K562 (cell line): ENCODE data around the gene CEACAM8. TPM values are rescaled to one million over a fixed set of nuclear protein-coding genes. Genes with fewer than 3 reads are reported as not detected.

Experiments used
- ATAC-seq: fragments of 200-7000 bp; cut with Tn5 transposase; 3 replicates; pipeline ENCODE4 v1.9.1; 2020; ENCODE audit warnings: moderate library complexity
- BruUV-seq: library from RNA; stranded (reverse); fragments of 400-500 nt; replicated peaks from 2 replicates; lab custom pipeline; 2021; lab: Mats Ljungman, UMichigan
- CTCF ChIA-PET: fragments of 300-600 bp; formaldehyde crosslinking; extraction: SDS; loops from one replicate; lab custom pipeline; 2021; ENCODE audit warnings: low intra/inter-chr PET ratio; lab: Yijun Ruan, JAX
- POLR2A ChIA-PET: fragments of 300-600, 350-650 bp; sonication (Branson Sonifier 250); formaldehyde crosslinking; extraction: SDS; loops from one replicate; lab custom pipeline; 2021; ENCODE audit warnings: antibody characterized with exemption, inconsistent platforms; lab: Yijun Ruan, JAX
- DNase-seq, 4 experiments: peaks; one replicate each; pipeline versions ENCODE4 v3.0.0 to v3.0.0-alpha.2; 2011 to 2018; ENCODE audit warnings: low spot score in 3 of 4, mixed read lengths in 3 of 4; ENCODE audit errors: extremely low read depth in 1 of 4
- FAIRE-seq: peaks from 2 replicates; lab custom pipeline; 2011; peaks lifted over from hg19 to GRCh38; lab: Jason Lieb, UNC
- H2AFZ ChIP-seq: 2 replicates; pipeline ENCODE4 v1.6.0; 2011; ENCODE audit warnings: low read depth, low read length, control low read depth, inconsistent platforms
- H3K27ac ChIP-seq: fragments of 200-600 bp; 3 replicates; pipeline ENCODE4 v1.8.0; 2011; ENCODE audit warnings: low read depth, mild to moderate bottlenecking, control low read depth, inconsistent platforms, low read length, moderate library complexity, mixed read lengths; ENCODE audit errors: extremely low read depth
- H3K27me3 ChIP-seq, 2 experiments: fragments of 300-600 bp in 1 of 2; 2 replicates in 1 of 2; 3 replicates in 1 of 2; pipeline versions ENCODE4 v1.6.0 to v1.8.0; 2011; ENCODE audit warnings: inconsistent platforms in 2 of 2, low read length in 2 of 2, mild to moderate bottlenecking in 1 of 2, mixed read lengths in 1 of 2, moderate library complexity in 1 of 2; ENCODE audit not compliant: control insufficient read depth in 2 of 2, insufficient read depth in 2 of 2
- H3K36me3 ChIP-seq: fragments of 300-600 bp; 3 replicates; pipeline ENCODE4 v1.8.0; 2011; ENCODE audit warnings: mild to moderate bottlenecking, low read length, inconsistent platforms; ENCODE audit not compliant: control insufficient read depth, insufficient read depth
- H3K4me1 ChIP-seq, 2 experiments: fragments of 200-600 bp in 1 of 2; replicated peaks in 1 of 2; 2 replicates in 1 of 2; 3 replicates in 1 of 2; pipeline versions ENCODE4 v1.5.1 to v1.8.0; 2011; ENCODE audit warnings: inconsistent platforms in 2 of 2, low read length in 2 of 2, mild to moderate bottlenecking in 1 of 2, mixed read lengths in 1 of 2, moderate library complexity in 1 of 2; ENCODE audit not compliant: control insufficient read depth in 2 of 2, insufficient read depth in 2 of 2
- H3K4me2 ChIP-seq: 2 replicates; pipeline ENCODE4 v1.6.1; 2011; ENCODE audit warnings: low read length, control low read depth, inconsistent platforms, mixed read lengths; ENCODE audit not compliant: insufficient read depth
- H3K4me3 ChIP-seq: fragments of 200-600 bp; sonication (generic), shearing (Covaris generic); 2 replicates; pipeline ENCODE4 v1.5.1; 2016; ENCODE audit warnings: control low read depth, inconsistent platforms
- H3K79me2 ChIP-seq: fragments of 200-600 bp; 3 replicates; pipeline ENCODE4 v1.8.0; 2011; ENCODE audit warnings: low read length, inconsistent platforms; ENCODE audit not compliant: control insufficient read depth, insufficient read depth
- H3K9ac ChIP-seq, 2 experiments: 2 replicates each; pipeline versions ENCODE4 v1.6.0 to v1.6.1; 2011; ENCODE audit warnings: low read depth in 2 of 2, low read length in 2 of 2, control low read depth in 1 of 2, inconsistent platforms in 1 of 2, mild to moderate bottlenecking in 1 of 2, mixed read lengths in 1 of 2; ENCODE audit not compliant: insufficient read depth in 1 of 2
- H3K9me1 ChIP-seq: one replicate; pipeline ENCODE4 v1.6.0; 2011; ENCODE audit warnings: inconsistent platforms, mild to moderate bottlenecking, low read length, moderate library complexity; ENCODE audit not compliant: control insufficient read depth, insufficient read depth
- H3K9me3 ChIP-seq: replicated peaks from 2 replicates; pipeline ENCODE4 v1.5.1; 2011; ENCODE audit warnings: low read depth, low read length, inconsistent platforms; ENCODE audit not compliant: control insufficient read depth, insufficient read depth
- H4K20me1 ChIP-seq: replicated peaks from 2 replicates; pipeline ENCODE4 v1.6.1; 2011; ENCODE audit warnings: low read length, inconsistent platforms, mixed read lengths; ENCODE audit not compliant: control insufficient read depth, insufficient read depth
- ATF1 ChIP-seq, 2 experiments: fragments of 450-650 bp in 1 of 2; IDR thresholded peaks; 2 replicates each; pipeline ENCODE4 v1.6.1; 2016; ENCODE audit warnings: missing compliant biosample characterization in 1 of 2, missing genetic modification characterization in 1 of 2
- CREM ChIP-seq: IDR thresholded peaks from 2 replicates; pipeline ENCODE4 v1.6.1; 2014; ENCODE audit warnings: antibody characterized with exemption, low read depth
- POLR2A ChIP-seq: fragments of 450-650 bp; conservative IDR thresholded peaks from 2 replicates; pipeline ENCODE4 v1.6.1; 2016
- PRMT5 ChIP-seq: sonication (generic); formaldehyde crosslinking; IDR thresholded peaks from 2 replicates; pipeline ENCODE4 v1.5.0; 2020; ENCODE audit warnings: missing genetic modification reagents
- SRF ChIP-seq, 2 experiments: fragments of 250-450, 450-650 bp in 1 of 2; sonication (Bioruptor Pico) in 1 of 2; sonication (generic) in 1 of 2; formaldehyde crosslinking; IDR thresholded peaks; 2 replicates each; pipeline versions ENCODE4 v1.5.0 to v1.5.1; 2020 to 2022; ENCODE audit warnings: mild to moderate bottlenecking in 1 of 2, missing genetic modification reagents in 1 of 2
- ZC3H11A ChIP-seq: IDR thresholded peaks from 2 replicates; pipeline ENCODE4 v1.6.1; 2012; ENCODE audit warnings: low read depth, low read length, improper control_type of control experiment
- ZNF583 ChIP-seq: fragments of 250-450 bp; sonication (Bioruptor Pico); IDR thresholded peaks from 2 replicates; pipeline ENCODE4 v1.4.0; 2020
- WGBS: fragments of 100-300 bp; shearing (Covaris generic); methylation state at CpG from one replicate; pipeline ENCODE4 v1.1.6; 2016; ENCODE audit warnings: low coverage, mixed read lengths; ENCODE audit not compliant: insufficient coverage; ENCODE audit errors: missing lambda C conversion rate; 5-methylcytosine and 5-hydroxymethylcytosine counted together
- in situ Hi-C: fragments of 300-500 bp; cut with MboI; formaldehyde crosslinking; loops from 4 replicates; pipeline ENCODE4 v1.15.0; 2018; ENCODE audit warnings: inconsistent platforms, mixed read lengths
- intact Hi-C: fragments of 100-400 bp; cut with micrococcal nuclease; formaldehyde crosslinking; loops from 2 replicates; pipeline ENCODE4 v1.14.2; 2022
- polyA plus RNA-seq, 8 experiments: library from polyadenylated mRNA; depleted of rRNA in 4 of 8; stranded (reverse) in 5 of 8; unstranded in 3 of 8; fragments of >200 nt; fragmentation: Nextera tagmentation in 2 of 8; fragmentation: Illumina TruSeq in 1 of 8; extraction: Ambion mirVana in 2 of 8; extraction: Trizol in 1 of 8; gene quantifications; 2 replicates each; pipeline versions ENCODE4 v1.2.1 to v1.2.3, GENCODE V29; 2011 to 2014; ENCODE audit warnings: inconsistent platforms in 1 of 8, missing spikeins in 1 of 8
- total RNA-seq, 7 experiments: library from RNA; depleted of rRNA in 6 of 7; stranded (reverse); fragments of >200 nt in 6 of 7; fragmentation: Illumina TruSeq in 2 of 7; extraction: Trizol in 2 of 7; gene quantifications; 2 replicates each; pipeline versions ENCODE4 v1.2.1 to v1.2.3, GENCODE V29; 2011 to 2021; ENCODE audit warnings: low replicate concordance in 1 of 7
- TF ChIP-seq, protein P1 (sequence below): fragments of 250-450 bp; sonication (Bioruptor Pico); IDR thresholded peaks from 2 replicates; pipeline ENCODE4 v1.9.0; 2021; ENCODE audit warnings: mild to moderate bottlenecking
- TF ChIP-seq, protein P2 (sequence below): fragments of 250-450 bp; sonication (Bioruptor Pico); IDR thresholded peaks from 2 replicates; pipeline ENCODE4 v1.4.0; 2020; ENCODE audit warnings: borderline replicate concordance
- TF ChIP-seq, protein P3 (sequence below): fragments of 450-650 bp; IDR thresholded peaks from 2 replicates; pipeline ENCODE4 v1.6.1; 2016; ENCODE audit warnings: antibody characterized with exemption
- TF ChIP-seq, protein P4 (sequence below), 2 experiments: fragments of 450-650 bp in 1 of 2; sonication (generic) in 1 of 2; formaldehyde crosslinking in 1 of 2; IDR thresholded peaks in 1 of 2; conservative IDR thresholded peaks in 1 of 2; 2 replicates each; pipeline versions ENCODE4 v1.6.1 to v1.8.1; 2016 to 2023; ENCODE audit warnings: mild to moderate bottlenecking in 2 of 2, moderate library complexity in 2 of 2, inconsistent platforms in 1 of 2, missing genetic modification reagents in 1 of 2
- TF ChIP-seq, protein P5 (sequence below): fragments of 250-450 bp; sonication (Bioruptor Pico); IDR thresholded peaks from 2 replicates; pipeline ENCODE4 v1.5.0; 2021
- TF ChIP-seq, protein P6 (sequence below), 3 experiments: fragments of 200-800 bp in 1 of 3; sonication (Bioruptor generic) in 1 of 3; sonication (generic) in 1 of 3; formaldehyde crosslinking in 1 of 3; IDR thresholded peaks; 2 replicates each; pipeline versions ENCODE4 v1.6.1 to v1.8.0; 2016 to 2022; ENCODE audit warnings: mild to moderate bottlenecking in 2 of 3, missing compliant biosample characterization in 2 of 3, missing genetic modification characterization in 2 of 3, missing genetic modification reagents in 1 of 3
- TF ChIP-seq, protein P7 (sequence below): sonication (generic); formaldehyde crosslinking; IDR thresholded peaks from 2 replicates; pipeline ENCODE4 v1.8.0; 2022; ENCODE audit warnings: mild to moderate bottlenecking, low read depth, missing genetic modification reagents

Gene CEACAM8
- total and polyA plus RNA-seq, 9 of the 15 experiments (the other 6 are each of a cell fraction or from before 2014, with no cell fraction given), result not detected

DNA sequence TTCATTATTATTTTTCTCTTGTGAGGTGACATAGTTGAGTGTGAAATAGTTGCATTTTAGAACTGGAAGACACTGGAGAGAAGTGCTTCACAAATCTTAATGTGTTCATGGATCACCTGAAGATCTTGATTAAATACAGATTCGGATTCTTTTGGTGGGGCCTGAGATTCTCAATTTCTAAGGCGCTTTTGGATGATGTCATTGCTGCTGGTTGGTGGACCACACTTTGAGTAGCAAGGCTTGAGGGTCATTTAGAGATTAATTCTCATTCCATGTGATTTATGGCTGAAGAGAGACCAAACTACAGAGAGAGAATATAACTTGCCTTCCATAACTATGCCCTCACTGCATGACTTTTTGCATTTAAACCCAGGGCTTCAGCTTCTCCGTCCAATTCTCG is 27.2 kb downstream of the CEACAM8 start:
- Histone ChIP-seq H3K4me3 (no peak overlapping the region), H3K9me3 (no peaks in the 10 kb centered on the region), H3K27me3 (no peaks in the 10 kb centered on the region), H3K9me1 (no peaks in the 10 kb centered on the region), H3K36me3 (no peaks in the 10 kb centered on the region), H3K4me2 (no peak overlapping the region; the same call in 1 of the 2 replicates), H3K79me2 (no peaks in the 10 kb centered on the region), H3K27ac (no peak overlapping the region), H3K9ac (no peak overlapping the region), H4K20me1 (no peaks in the 10 kb centered on the region; the same call in 1 of the 2 replicates), H3K4me1 (no peaks in the 10 kb centered on the region), H2AFZ (peak overlapping the region; percentile 38; the same call in 1 of the 2 replicates)
- ATAC-seq (no peak), FAIRE-seq (no peak), DNase-seq (no peak)
- ChIA-PET POLR2A (interaction anchor here (0.7 kb wide), 1 partner anchor 10 kb away, joined by 5 read pairs; no protein-coding TSS in a partner anchor), CTCF (no interaction called here)
- in situ Hi-C loops, result no loop called here
- intact Hi-C loops, result no loop called here
- 5% methylated on average over 4 of the region's 4 CpGs for WGBS
- no TSS peak for BruUV-seq
- TF ChIP-seq, protein P1, sequence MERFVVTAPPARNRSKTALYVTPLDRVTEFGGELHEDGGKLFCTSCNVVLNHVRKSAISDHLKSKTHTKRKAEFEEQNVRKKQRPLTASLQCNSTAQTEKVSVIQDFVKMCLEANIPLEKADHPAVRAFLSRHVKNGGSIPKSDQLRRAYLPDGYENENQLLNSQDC, result no peak
- TF ChIP-seq PRMT5 (CRISPR knock-in tag) (no peak), ATF1 (CRISPR knock-in tag; IDR thresholded peaks at IDR 0.05) (no peak), ATF1 (tag; IDR thresholded peaks at IDR 0.05) (peak; percentile 30; the same call in 1 of the 2 replicates), CREM (peak; percentile 54; the same call in 1 of the 2 replicates), ZNF583 (CRISPR knock-in tag) (no peak), POLR2A (no peak), SRF (CRISPR knock-in tag; IDR thresholded peaks at IDR 0.05) (no peak), ZC3H11A (no peak)
- TF ChIP-seq, protein P2, sequence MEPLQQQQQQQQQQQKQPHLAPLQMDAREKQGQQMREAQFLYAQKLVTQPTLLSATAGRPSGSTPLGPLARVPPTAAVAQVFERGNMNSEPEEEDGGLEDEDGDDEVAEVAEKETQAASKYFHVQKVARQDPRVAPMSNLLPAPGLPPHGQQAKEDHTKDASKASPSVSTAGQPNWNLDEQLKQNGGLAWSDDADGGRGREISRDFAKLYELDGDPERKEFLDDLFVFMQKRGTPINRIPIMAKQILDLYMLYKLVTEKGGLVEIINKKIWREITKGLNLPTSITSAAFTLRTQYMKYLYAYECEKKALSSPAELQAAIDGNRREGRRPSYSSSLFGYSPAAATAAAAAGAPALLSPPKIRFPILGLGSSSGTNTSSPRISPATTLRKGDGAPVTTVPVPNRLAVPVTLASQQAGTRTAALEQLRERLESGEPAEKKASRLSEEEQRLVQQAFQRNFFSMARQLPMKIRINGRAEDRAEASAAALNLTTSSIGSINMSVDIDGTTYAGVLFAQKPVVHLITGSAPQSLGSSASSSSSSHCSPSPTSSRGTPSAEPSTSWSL (CRISPR knock-in tag), result no peak
- TF ChIP-seq, protein P3, sequence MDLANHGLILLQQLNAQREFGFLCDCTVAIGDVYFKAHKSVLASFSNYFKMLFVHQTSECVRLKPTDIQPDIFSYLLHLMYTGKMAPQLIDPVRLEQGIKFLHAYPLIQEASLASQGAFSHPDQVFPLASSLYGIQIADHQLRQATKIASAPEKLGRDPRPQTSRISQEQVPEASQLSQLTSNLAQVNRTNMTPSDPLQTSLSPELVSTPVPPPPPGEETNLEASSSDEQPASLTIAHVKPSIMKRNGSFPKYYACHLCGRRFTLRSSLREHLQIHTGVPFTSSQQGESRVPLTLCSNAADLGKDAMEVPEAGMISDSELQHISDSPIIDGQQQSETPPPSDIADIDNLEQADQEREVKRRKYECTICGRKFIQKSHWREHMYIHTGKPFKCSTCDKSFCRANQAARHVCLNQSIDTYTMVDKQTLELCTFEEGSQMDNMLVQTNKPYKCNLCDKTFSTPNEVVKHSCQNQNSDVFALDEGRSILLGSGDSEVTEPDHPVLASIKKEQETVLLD, result no peak
- TF ChIP-seq, protein P4, sequence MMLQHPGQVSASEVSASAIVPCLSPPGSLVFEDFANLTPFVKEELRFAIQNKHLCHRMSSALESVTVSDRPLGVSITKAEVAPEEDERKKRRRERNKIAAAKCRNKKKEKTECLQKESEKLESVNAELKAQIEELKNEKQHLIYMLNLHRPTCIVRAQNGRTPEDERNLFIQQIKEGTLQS (IDR thresholded peaks at IDR 0.05), result peak; percentile 23; the same call in 1 of the 2 replicates
- TF ChIP-seq, protein P4 (CRISPR knock-in tag; conservative IDR thresholded peaks at IDR 0.05), result no peak
- TF ChIP-seq, protein P5, sequence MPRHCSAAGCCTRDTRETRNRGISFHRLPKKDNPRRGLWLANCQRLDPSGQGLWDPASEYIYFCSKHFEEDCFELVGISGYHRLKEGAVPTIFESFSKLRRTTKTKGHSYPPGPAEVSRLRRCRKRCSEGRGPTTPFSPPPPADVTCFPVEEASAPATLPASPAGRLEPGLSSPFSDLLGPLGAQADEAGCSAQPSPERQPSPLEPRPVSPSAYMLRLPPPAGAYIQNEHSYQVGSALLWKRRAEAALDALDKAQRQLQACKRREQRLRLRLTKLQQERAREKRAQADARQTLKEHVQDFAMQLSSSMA (CRISPR knock-in tag), result no peak
- TF ChIP-seq, protein P6, sequence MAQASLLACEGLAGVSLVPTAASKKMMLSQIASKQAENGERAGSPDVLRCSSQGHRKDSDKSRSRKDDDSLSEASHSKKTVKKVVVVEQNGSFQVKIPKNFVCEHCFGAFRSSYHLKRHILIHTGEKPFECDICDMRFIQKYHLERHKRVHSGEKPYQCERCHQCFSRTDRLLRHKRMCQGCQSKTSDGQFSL (CRISPR knock-in tag; IDR thresholded peaks at IDR 0.05), result no peak
- TF ChIP-seq, protein P6 (tag; IDR thresholded peaks at IDR 0.05), result no peak
- TF ChIP-seq, protein P7, sequence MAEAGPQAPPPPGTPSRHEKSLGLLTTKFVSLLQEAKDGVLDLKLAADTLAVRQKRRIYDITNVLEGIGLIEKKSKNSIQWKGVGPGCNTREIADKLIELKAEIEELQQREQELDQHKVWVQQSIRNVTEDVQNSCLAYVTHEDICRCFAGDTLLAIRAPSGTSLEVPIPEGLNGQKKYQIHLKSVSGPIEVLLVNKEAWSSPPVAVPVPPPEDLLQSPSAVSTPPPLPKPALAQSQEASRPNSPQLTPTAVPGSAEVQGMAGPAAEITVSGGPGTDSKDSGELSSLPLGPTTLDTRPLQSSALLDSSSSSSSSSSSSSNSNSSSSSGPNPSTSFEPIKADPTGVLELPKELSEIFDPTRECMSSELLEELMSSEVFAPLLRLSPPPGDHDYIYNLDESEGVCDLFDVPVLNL, result no peak
